Ishikawa (cell line): ENCODE results near the gene TMEM51.
A peak's percentile ranks its signal among the peaks of the same experiment; 100 is the strongest.

Experiments
- CEBPB ChIP-seq: IDR thresholded peaks from 2 replicates; pipeline ENCODE4 v1.6.1; 2012
- CREB1 ChIP-seq: IDR thresholded peaks from 2 replicates; pipeline ENCODE4 v1.6.1; 2012; ENCODE audit warnings: low read depth
- EGR1 ChIP-seq: IDR thresholded peaks from 2 replicates; pipeline ENCODE4 v1.6.1; 2012
- EP300 ChIP-seq: IDR thresholded peaks from 2 replicates; pipeline ENCODE4 v1.6.1; 2012; ENCODE audit warnings: borderline replicate concordance
- FOXM1 ChIP-seq: IDR thresholded peaks from 2 replicates; pipeline ENCODE4 v1.6.1; 2012; ENCODE audit warnings: low read depth, borderline replicate concordance
- MAX ChIP-seq: IDR thresholded peaks from 2 replicates; pipeline ENCODE4 v1.6.1; 2012
- NFIC ChIP-seq: IDR thresholded peaks from 2 replicates; pipeline ENCODE4 v1.6.1; 2012
- RAD21 ChIP-seq: IDR thresholded peaks from 2 replicates; pipeline ENCODE4 v1.6.1; 2012; ENCODE audit warnings: low read depth
- REST ChIP-seq: IDR thresholded peaks from 2 replicates; pipeline ENCODE4 v1.6.1; 2012; ENCODE audit warnings: low read depth, mild to moderate bottlenecking
- TAF1 ChIP-seq: IDR thresholded peaks from 2 replicates; pipeline ENCODE4 v1.6.1; 2012; ENCODE audit warnings: low read depth, mild to moderate bottlenecking
- TCF12 ChIP-seq: IDR thresholded peaks from 2 replicates; pipeline ENCODE4 v1.6.1; 2012; ENCODE audit warnings: low read depth
- TEAD4 ChIP-seq: IDR thresholded peaks from 2 replicates; pipeline ENCODE4 v1.6.1; 2012
- USF1 ChIP-seq: IDR thresholded peaks from 2 replicates; pipeline ENCODE4 v1.6.1; 2012
- YY1 ChIP-seq: IDR thresholded peaks from 2 replicates; pipeline ENCODE4 v1.6.1; 2012; ENCODE audit warnings: low read depth
- ZBTB7A ChIP-seq: IDR thresholded peaks from 2 replicates; pipeline ENCODE4 v1.6.1; 2012; ENCODE audit warnings: low read depth

TMEM51 gene

GRCh38 chr1:15110128-15110866 lies 43.2 kb upstream of the TMEM51 start:
- TF ChIP-seq YY1 (no peak), TEAD4 (no peak), TCF12 (no peak), ZBTB7A (no peak), EP300 (no peak), MAX (no peak), TAF1 (no peak), REST (no peak), RAD21 (no peak), EGR1 (no peak), CEBPB (no peak), NFIC (no peak), CREB1 (no peak), USF1 (no peak)

- TF ChIP-seq CREB1 (no peak), RAD21 (peak; percentile 27; the same call in 1 of the 2 replicates)
Measured at GRCh38 chr1:15110867-15111230, 42.7 kb upstream of the TMEM51 start.

GRCh38 chr1:15113146-15113545 lies 40.4 kb upstream of the TMEM51 start:
- no peak for TF ChIP-seq MAX
- TF ChIP-seq REST: no peak
- no peak for TF ChIP-seq FOXM1
- TF ChIP-seq YY1: no peak
- TF ChIP-seq EP300: no peak
- TF ChIP-seq TEAD4: no peak
- TF ChIP-seq NFIC: no peak
- TF ChIP-seq CREB1: no peak
- no peak for TF ChIP-seq ZBTB7A
- TF ChIP-seq TAF1: no peak

- TF ChIP-seq ZBTB7A (no peak), USF1 (no peak), REST (no peak), MAX (no peak), CREB1 (no peak), CEBPB (no peak), RAD21 (no peak)
Measured at GRCh38 chr1:15114884-15115283, 38.7 kb upstream of the TMEM51 start.
